Measurements from ENCODE around the gene PDGFA.

DNA sequence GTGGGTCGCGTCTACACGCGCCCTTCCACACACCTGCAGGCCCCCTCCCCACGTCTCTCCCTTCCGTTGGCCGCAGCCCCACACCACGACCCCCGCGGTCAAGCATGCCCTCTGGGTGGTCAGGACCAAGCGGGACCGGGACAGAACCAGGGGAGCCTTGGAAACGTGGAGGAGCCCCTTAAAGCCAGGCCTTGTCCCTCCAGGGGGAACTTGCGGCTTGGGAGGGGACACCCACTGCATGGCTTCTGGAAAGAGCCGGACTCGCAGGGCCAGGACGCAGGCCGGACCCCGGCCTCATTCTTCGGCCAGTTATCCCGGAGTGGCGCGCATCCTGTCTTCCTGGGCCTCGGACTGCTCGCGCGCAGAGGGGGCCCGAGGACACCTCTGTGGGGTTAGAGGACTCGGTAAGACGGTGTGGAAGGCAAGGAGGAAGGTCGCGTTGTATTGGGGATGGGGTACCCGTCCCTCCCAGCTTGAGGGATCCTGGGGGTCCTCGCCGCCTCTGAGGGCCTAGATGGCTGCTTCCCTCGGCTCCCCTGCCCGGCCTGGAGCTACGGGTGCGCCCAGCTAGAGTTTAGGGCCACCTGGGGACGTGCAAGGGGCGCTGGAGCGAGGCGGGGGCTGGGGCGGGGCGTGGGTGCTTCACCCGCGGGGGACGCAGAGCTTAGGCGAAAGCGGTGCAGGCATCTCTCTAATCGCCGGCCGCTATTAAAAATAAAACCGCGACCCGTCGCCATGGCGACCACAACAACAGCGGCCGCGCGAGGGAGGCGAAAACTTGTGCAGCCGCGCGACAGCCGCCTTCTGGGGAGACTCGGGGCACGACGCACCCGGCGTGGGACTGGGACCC, 1.8 kb upstream of the PDGFA start:
- peak; percentile 90 for TF ChIP-seq EZH2 (IDR thresholded peaks at IDR 0.05; ENCODE audit: insufficient read depth, poor library complexity, severe bottlenecking)
- TF ChIP-seq EZH2phosphoT487 (IDR thresholded peaks at IDR 0.05; ENCODE audit: insufficient read depth, low read depth): no peak

All from GM23248 (cell line).